ENCODE measurements around the gene CLDN3.

GRCh38 chr7:73722785-73723184, 47.3 kb downstream of the CLDN3 start:
- no peak for TF ChIP-seq CTCF (conservative IDR thresholded peaks at IDR 0.05; ENCODE audit: low read length)
- TF ChIP-seq EZH2phosphoT487 (IDR thresholded peaks at IDR 0.05; ENCODE audit: borderline replicate concordance, low read depth, low read length), result no peak
